Hematopoietic multipotent progenitor cell treated with erythropoietin and hydrocortisone succinate and interleukin-3 and kit ligand, for 17 days (in vitro differentiated cells): ENCODE data around the gene TMC6.
A peak's percentile ranks its signal among the peaks of the same experiment; 100 is the strongest.
"Not testable (repeated sequence)": the region's sequence is repeated elsewhere in the genome, so short reads cannot be mapped to it uniquely, and the experiment has no call there.

Experiments
- DNase-seq: peaks from one replicate; pipeline ENCODE4 v3.0.0-alpha.2; 2015; ENCODE audit warnings: low spot score

TMC6 gene

GRCh38 chr17:78123258-78123929, 5.2 kb downstream of the TMC6 start:
- DNase-seq = no peak

GRCh38 chr17:78122931-78123249, 5.7 kb downstream of the TMC6 start:
- no peak for DNase-seq

- DNase-seq = no peak
Observed at GRCh38 chr17:78122216-78122930, 6.2 kb downstream of the TMC6 start.

GRCh38 chr17:78121801-78122215, 6.7 kb downstream of the TMC6 start:
- no peak for DNase-seq

GRCh38 chr17:78120971-78121800, 7.4 kb downstream of the TMC6 start:
- DNase-seq = no peak

- no peak for DNase-seq
Observed at GRCh38 chr17:78120537-78120936, 8.0 kb downstream of the TMC6 start.

- DNase-seq = no peak
Observed at GRCh38 chr17:78118801-78119241, 9.7 kb downstream of the TMC6 start.

- no peak for DNase-seq
Observed at GRCh38 chr17:78117027-78117981, 11.3 kb downstream of the TMC6 start.

- DNase-seq = no peak
Observed at GRCh38 chr17:78116411-78116810, 12.1 kb downstream of the TMC6 start.

- DNase-seq = not testable (repeated sequence)
Observed at GRCh38 chr17:78115803-78116202, 12.8 kb downstream of the TMC6 start.

- no peak for DNase-seq
Observed at GRCh38 chr17:78114831-78115723, 13.5 kb downstream of the TMC6 start.

- no peak for DNase-seq
Observed at GRCh38 chr17:78113804-78114785, 14.5 kb downstream of the TMC6 start.

- DNase-seq = peak; percentile 74
Observed at GRCh38 chr17:78112518-78113471, 15.8 kb downstream of the TMC6 start.

- no peak for DNase-seq
Observed at GRCh38 chr17:78111727-78112517, 16.6 kb downstream of the TMC6 start.

GRCh38 chr17:78111016-78111726, 17.4 kb downstream of the TMC6 start:
- DNase-seq = no peak

- no peak for DNase-seq
Observed at GRCh38 chr17:78110363-78111015, 18.1 kb downstream of the TMC6 start.

GRCh38 chr17:78109489-78109761, 19.1 kb downstream of the TMC6 start:
- no peak for DNase-seq
